ENCODE results near the gene METTL5. TPM values are rescaled to one million over a fixed set of nuclear protein-coding genes. Genes with fewer than 3 reads are reported as not detected.

The METTL5 gene
- 67.1 to 80.3 TPM (median 72.5 TPM) in 5 replicates for total RNA-seq (2022; extraction: Qiagen RNA extraction)

GRCh38 chr2:169824373-169825333, at the start of gene METTL5:
Gene METTL5 (minus strand): TSS chr2:169824905. CDS start chr2:169824597, 308 bp downstream.

GRCh38 chr2:169827272-169828140, 2.8 kb upstream of the METTL5 start, which contains the start of gene UBR3:
Gene UBR3 (plus strand): TSS chr2:169827454. CDS start chr2:169827508, 54 bp downstream.

GRCh38 chr2:169798718-169799592, 25.8 kb downstream of the METTL5 start, which contains the start of gene SSB:
Gene SSB (plus strand): TSS chr2:169798871. CDS start chr2:169800961, 2,090 bp downstream.

Other genes with a start within 250 kb of the METTL5 start
- gene PPIG, start 240.6 kb downstream of the METTL5 start, total RNA-seq (2022; extraction: Qiagen RNA extraction): 29.2 to 54.8 TPM (median 37.4 TPM) in 5 replicates
- gene CFAP210, start 130.5 kb downstream of the METTL5 start, total RNA-seq (2022; extraction: Qiagen RNA extraction): 0.30 to 0.44 TPM (median 0.33 TPM) in 5 replicates
- gene PHOSPHO2, start 130.4 kb downstream of the METTL5 start, total RNA-seq (2022; extraction: Qiagen RNA extraction): 1.7 to 3.8 TPM (median 3.0 TPM) in 5 replicates
- gene KLHL23, start 91.1 kb downstream of the METTL5 start, total RNA-seq (2022; extraction: Qiagen RNA extraction): 4.3 to 10.7 TPM (median 7.2 TPM) in 5 replicates
- gene SSB, start 26.0 kb downstream of the METTL5 start, total RNA-seq (2022; extraction: Qiagen RNA extraction): 123 to 175 TPM (median 135 TPM) in 5 replicates
- 8.0 to 11.8 TPM (median 9.3 TPM) in 5 replicates for gene UBR3, start 2.5 kb upstream of the METTL5 start, total RNA-seq (2022; extraction: Qiagen RNA extraction)

All from A549 treated with Hydrocortisone at 1 μM for 4 hours (cell line).